HG03469 (cell line): ENCODE measurements around the gene CFAP251.

Experiments used
- ATAC-seq: cut with Tn5 transposase; IDR thresholded peaks from one replicate; pipeline ENCODE4 v1.9.1; 2021; ENCODE audit warnings: mild to moderate bottlenecking, moderate library complexity, moderate number of reproducible peaks; ENCODE audit not compliant: unreplicated experiment

Gene CFAP251

GRCh38 chr12:122049827-122050226 lies 131.4 kb downstream of the CFAP251 start:
- no peak for ATAC-seq

- no peak for ATAC-seq
Measured at GRCh38 chr12:122050706-122051105, 132.3 kb downstream of the CFAP251 start.

- no peak for ATAC-seq
Measured at GRCh38 chr12:122051231-122051876, 133.0 kb downstream of the CFAP251 start.

- ATAC-seq, result no peak
Measured at GRCh38 chr12:122052285-122052684, 133.9 kb downstream of the CFAP251 start.
